Keratinocyte (primary cell): ENCODE data around the gene CABP2.

ENCODE experiments used
- CTCF ChIP-seq, 3 experiments: IDR thresholded peaks in 1 of 3; conservative IDR thresholded peaks in 1 of 3; optimal IDR thresholded peaks in 1 of 3; 2 replicates in 2 of 3; 3 replicates in 1 of 3; pipeline versions ENCODE3 to v1.5.1; 2011; ENCODE audit warnings: low read length in 3 of 3, mild to moderate bottlenecking in 3 of 3, moderate library complexity in 2 of 3, control low read depth in 1 of 3, inconsistent platforms in 1 of 3; ENCODE audit not compliant: insufficient read depth in 2 of 3; ENCODE audit errors: extremely low read depth in 1 of 3
- EZH2 ChIP-seq: IDR thresholded peaks from one replicate; pipeline ENCODE4 v1.6.1; 2012; ENCODE audit warnings: inconsistent platforms, mild to moderate bottlenecking, low read length, moderate library complexity

GRCh38 chr11:67506426-67507051 is 16.7 kb downstream of the CABP2 start:
- TF ChIP-seq CTCF (optimal IDR thresholded peaks at IDR 0.05 in 1 of 3, IDR thresholded peaks at IDR 0.05 in 1 of 3, conservative IDR thresholded peaks at IDR 0.05 in 1 of 3; ENCODE audit: extremely low read depth in 1 of 3, insufficient read depth in 2 of 3, low read length in 3 of 3) (peak in 1 of 3 experiments; percentile 4), EZH2 (no peak)
